HEK293 (cell line): ENCODE data around the gene OBP2A.

ENCODE experiments used
- CTCF ChIA-PET: fragments of 350-600 bp; formaldehyde crosslinking; extraction: SDS; loops from one replicate; lab custom pipeline; 2021; ENCODE audit warnings: antibody characterized with exemption; lab: Yijun Ruan, JAX
- POLR2A ChIA-PET: fragments of 300-600 bp; formaldehyde crosslinking; extraction: SDS; loops from one replicate; lab custom pipeline; 2020; ENCODE audit warnings: antibody characterized with exemption, inconsistent platforms; lab: Yijun Ruan, JAX
- H3K27ac ChIP-seq: fragments of 200-500 bp; sonication (Bioruptor generic); 2 replicates; pipeline ENCODE4 v1.5.1; 2014; ENCODE audit warnings: low read depth, low read length, control low read depth, inconsistent platforms; ENCODE audit errors: extremely low read depth
- H3K36me3 ChIP-seq, 2 experiments: fragments of 200-500 bp in 1 of 2; sonication (Bioruptor generic) in 1 of 2; 1 replicate in 1 of 2; 2 replicates in 1 of 2; pipeline ENCODE4 v1.5.1; 2014 to 2017; ENCODE audit warnings: inconsistent platforms in 2 of 2, low read length in 2 of 2; ENCODE audit not compliant: control insufficient read depth in 2 of 2, insufficient read depth in 1 of 2
- H3K4me1 ChIP-seq: fragments of 200-500 bp; sonication (Bioruptor generic); 2 replicates; pipeline ENCODE4 v1.5.1; 2014; ENCODE audit warnings: mild to moderate bottlenecking, low read length, inconsistent platforms; ENCODE audit not compliant: control insufficient read depth, insufficient read depth
- H3K4me3 ChIP-seq: 2 replicates; pipeline ENCODE4 v1.5.1; 2011; ENCODE audit warnings: low read depth, mild to moderate bottlenecking, control low read depth, low read length, moderate library complexity
- H3K9me3 ChIP-seq: fragments of 200-500 bp; sonication (Bioruptor generic); 2 replicates; pipeline ENCODE4 v1.5.1; 2014; ENCODE audit warnings: low read depth, low read length, inconsistent platforms; ENCODE audit not compliant: control insufficient read depth, insufficient read depth
- EGR2 ChIP-seq: fragments of 450-650 bp; formaldehyde crosslinking; IDR thresholded peaks from 2 replicates; pipeline ENCODE4 v1.5.1; 2016; ENCODE audit warnings: low read depth, missing biosample characterization, missing genetic modification characterization
- GLI4 ChIP-seq: fragments of 450-650 bp; formaldehyde crosslinking; IDR thresholded peaks from 2 replicates; pipeline ENCODE4 v1.5.1; 2016; ENCODE audit warnings: missing biosample characterization, missing genetic modification characterization
- PRDM1 ChIP-seq: fragments of 450-650 bp; formaldehyde crosslinking; IDR thresholded peaks from 2 replicates; pipeline ENCODE4; 2016; ENCODE audit warnings: missing biosample characterization, missing genetic modification characterization
- ZFHX2 ChIP-seq: fragments of 450-650 bp; formaldehyde crosslinking; conservative IDR thresholded peaks from 2 replicates; pipeline ENCODE4 v1.5.1; 2016; ENCODE audit warnings: missing biosample characterization, missing genetic modification characterization
- ZNF16 ChIP-seq: fragments of 450-650 bp; formaldehyde crosslinking; IDR thresholded peaks from 2 replicates; pipeline ENCODE4 v1.5.1; 2016; ENCODE audit warnings: low read depth, missing biosample characterization, missing genetic modification characterization
- ZNF214 ChIP-seq: fragments of 450-650 bp; formaldehyde crosslinking; IDR thresholded peaks from 2 replicates; pipeline ENCODE4 v1.5.1; 2017; ENCODE audit warnings: missing biosample characterization, mild to moderate bottlenecking, missing genetic modification characterization, borderline replicate concordance
- ZNF335 ChIP-seq: fragments of 450-650 bp; formaldehyde crosslinking; conservative IDR thresholded peaks from 2 replicates; pipeline ENCODE4 v1.5.1; 2016; ENCODE audit warnings: missing biosample characterization, missing genetic modification characterization
- ZNF354C ChIP-seq: fragments of 450-650 bp; formaldehyde crosslinking; IDR thresholded peaks from 2 replicates; pipeline ENCODE4 v1.5.1; 2016; ENCODE audit warnings: missing biosample characterization, missing genetic modification characterization, low read depth, borderline replicate concordance
- ZNF624 ChIP-seq: fragments of 450-650 bp; formaldehyde crosslinking; IDR thresholded peaks from 2 replicates; pipeline ENCODE4 v1.5.1; 2017; ENCODE audit warnings: missing biosample characterization, missing genetic modification characterization
- ZNF791 ChIP-seq: fragments of 450-650 bp; formaldehyde crosslinking; IDR thresholded peaks from 2 replicates; pipeline ENCODE4 v1.5.1; 2016; ENCODE audit warnings: missing biosample characterization, missing genetic modification characterization
- TF ChIP-seq, protein P1 (sequence below): fragments of 450-650 bp; formaldehyde crosslinking; IDR thresholded peaks from 2 replicates; pipeline ENCODE4 v1.5.1; 2017; ENCODE audit warnings: missing biosample characterization, missing genetic modification characterization
- TF ChIP-seq, protein P2 (sequence below): fragments of 450-650 bp; formaldehyde crosslinking; IDR thresholded peaks from 2 replicates; pipeline ENCODE4 v1.5.1; 2016; ENCODE audit warnings: missing biosample characterization, missing genetic modification characterization, borderline replicate concordance
- TF ChIP-seq, protein P3 (sequence below): fragments of 450-650 bp; formaldehyde crosslinking; IDR thresholded peaks from 2 replicates; pipeline ENCODE4 v1.5.1; 2016; ENCODE audit warnings: missing biosample characterization, missing genetic modification characterization

The OBP2A gene

DNA sequence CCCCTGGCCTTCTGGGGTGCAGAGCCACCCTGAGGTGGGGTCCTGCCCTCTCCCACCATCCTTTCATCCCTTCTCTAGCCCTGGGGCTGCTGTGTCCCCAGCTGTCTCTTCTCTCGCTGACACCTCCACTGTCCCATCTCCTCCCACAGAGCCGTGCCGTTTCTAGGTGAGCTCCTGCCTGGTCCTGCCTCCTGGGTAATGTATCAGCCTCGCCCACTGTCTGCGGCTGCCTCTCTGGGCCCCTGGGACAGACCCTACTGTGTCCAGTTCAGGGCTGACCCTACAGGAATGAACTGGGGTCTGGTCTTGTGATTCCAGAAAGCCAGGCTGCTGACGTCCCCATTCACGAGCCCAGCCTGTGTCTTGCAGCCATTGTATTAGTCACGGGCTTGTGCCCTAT is 19.7 kb downstream of the OBP2A start:
- H3K27ac ChIP-seq: no peak overlapping the region
- no peaks in the 10 kb centered on the region for H3K4me1 ChIP-seq
- H3K4me3 ChIP-seq: no peak overlapping the region
- TF ChIP-seq, protein P1, sequence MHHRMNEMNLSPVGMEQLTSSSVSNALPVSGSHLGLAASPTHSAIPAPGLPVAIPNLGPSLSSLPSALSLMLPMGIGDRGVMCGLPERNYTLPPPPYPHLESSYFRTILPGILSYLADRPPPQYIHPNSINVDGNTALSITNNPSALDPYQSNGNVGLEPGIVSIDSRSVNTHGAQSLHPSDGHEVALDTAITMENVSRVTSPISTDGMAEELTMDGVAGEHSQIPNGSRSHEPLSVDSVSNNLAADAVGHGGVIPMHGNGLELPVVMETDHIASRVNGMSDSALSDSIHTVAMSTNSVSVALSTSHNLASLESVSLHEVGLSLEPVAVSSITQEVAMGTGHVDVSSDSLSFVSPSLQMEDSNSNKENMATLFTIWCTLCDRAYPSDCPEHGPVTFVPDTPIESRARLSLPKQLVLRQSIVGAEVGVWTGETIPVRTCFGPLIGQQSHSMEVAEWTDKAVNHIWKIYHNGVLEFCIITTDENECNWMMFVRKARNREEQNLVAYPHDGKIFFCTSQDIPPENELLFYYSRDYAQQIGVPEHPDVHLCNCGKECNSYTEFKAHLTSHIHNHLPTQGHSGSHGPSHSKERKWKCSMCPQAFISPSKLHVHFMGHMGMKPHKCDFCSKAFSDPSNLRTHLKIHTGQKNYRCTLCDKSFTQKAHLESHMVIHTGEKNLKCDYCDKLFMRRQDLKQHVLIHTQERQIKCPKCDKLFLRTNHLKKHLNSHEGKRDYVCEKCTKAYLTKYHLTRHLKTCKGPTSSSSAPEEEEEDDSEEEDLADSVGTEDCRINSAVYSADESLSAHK (tag by site-specific recombination): no peak
- 0 out of 2 replicates have a peak, but pooled peaks have one; percentile 12 for TF ChIP-seq EGR2 (tag by site-specific recombination)
- TF ChIP-seq ZFHX2 (tag by site-specific recombination): 0 out of 2 replicates have a peak, but pooled peaks have one; percentile 20
- ChIA-PET CTCF (interaction anchor here (0.5 to 1.1 kb wide), 4 partner anchors 38 to 1864 kb away, joined by 3 to 4 read pairs (median 4); no protein-coding TSS in a partner anchor), POLR2A (no interaction called here)
- H3K9me3 ChIP-seq: no peaks in the 10 kb centered on the region
- H3K36me3 ChIP-seq: no peaks in the 10 kb centered on the region

DNA sequence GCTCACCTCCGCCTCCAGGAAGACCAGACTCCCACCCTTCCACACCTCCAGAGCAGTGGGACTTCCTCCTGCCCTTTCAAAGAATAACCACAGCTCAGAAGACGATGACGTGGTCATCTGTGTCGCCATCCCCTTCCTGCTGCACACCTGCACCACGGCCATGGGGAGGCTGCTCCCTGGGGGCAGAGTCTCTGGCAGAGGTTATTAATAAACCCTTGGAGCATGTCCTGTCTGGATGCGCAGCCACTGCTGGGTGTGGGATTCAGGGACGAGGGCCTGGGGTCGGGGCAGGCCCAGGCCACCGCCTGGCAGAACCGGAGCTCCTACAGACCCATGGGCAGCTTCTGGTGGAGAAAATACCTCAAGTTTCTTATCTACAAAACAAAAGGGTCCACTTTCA is 20.6 kb downstream of the OBP2A start:
- H3K36me3 ChIP-seq: no peaks in the 10 kb centered on the region
- CTCF ChIA-PET: interaction anchor here (0.7 to 1.2 kb wide), 2 partner anchors 62 to 318 kb away, joined by 3 read pairs; no protein-coding TSS in a partner anchor

DNA sequence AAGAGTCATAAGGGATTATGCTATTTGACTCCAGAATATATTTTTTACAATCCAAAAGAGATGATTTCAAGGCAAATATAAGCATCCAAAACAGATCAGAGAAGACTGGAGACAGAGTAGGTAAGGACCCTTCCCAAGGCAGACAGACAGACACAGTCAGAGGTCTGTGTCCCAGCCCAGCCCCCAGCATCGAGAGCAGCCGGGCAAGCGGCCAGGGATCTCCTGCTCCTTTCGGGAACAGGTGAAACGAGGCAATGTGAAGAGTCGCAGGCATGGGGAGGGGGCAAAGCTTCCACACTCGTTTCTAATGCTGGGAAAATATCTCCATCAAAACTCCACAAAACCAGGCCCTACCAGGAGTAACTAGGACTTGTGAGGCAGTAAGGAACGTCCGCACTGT is 21.4 kb downstream of the OBP2A start:
- POLR2A ChIA-PET: no interaction called here
- Histone ChIP-seq H3K27ac (no peak overlapping the region), H3K4me1 (no peaks in the 10 kb centered on the region), H3K9me3 (no peaks in the 10 kb centered on the region), H3K36me3 (no peaks in the 10 kb centered on the region), H3K4me3 (no peak overlapping the region)
- TF ChIP-seq PRDM1 (tag by site-specific recombination) (no peak), ZNF791 (tag by site-specific recombination) (no peak), ZNF624 (tag by site-specific recombination) (no peak), GLI4 (tag by site-specific recombination) (no peak), ZNF16 (tag by site-specific recombination) (no peak), ZNF214 (no peak)
- TF ChIP-seq, protein P2, sequence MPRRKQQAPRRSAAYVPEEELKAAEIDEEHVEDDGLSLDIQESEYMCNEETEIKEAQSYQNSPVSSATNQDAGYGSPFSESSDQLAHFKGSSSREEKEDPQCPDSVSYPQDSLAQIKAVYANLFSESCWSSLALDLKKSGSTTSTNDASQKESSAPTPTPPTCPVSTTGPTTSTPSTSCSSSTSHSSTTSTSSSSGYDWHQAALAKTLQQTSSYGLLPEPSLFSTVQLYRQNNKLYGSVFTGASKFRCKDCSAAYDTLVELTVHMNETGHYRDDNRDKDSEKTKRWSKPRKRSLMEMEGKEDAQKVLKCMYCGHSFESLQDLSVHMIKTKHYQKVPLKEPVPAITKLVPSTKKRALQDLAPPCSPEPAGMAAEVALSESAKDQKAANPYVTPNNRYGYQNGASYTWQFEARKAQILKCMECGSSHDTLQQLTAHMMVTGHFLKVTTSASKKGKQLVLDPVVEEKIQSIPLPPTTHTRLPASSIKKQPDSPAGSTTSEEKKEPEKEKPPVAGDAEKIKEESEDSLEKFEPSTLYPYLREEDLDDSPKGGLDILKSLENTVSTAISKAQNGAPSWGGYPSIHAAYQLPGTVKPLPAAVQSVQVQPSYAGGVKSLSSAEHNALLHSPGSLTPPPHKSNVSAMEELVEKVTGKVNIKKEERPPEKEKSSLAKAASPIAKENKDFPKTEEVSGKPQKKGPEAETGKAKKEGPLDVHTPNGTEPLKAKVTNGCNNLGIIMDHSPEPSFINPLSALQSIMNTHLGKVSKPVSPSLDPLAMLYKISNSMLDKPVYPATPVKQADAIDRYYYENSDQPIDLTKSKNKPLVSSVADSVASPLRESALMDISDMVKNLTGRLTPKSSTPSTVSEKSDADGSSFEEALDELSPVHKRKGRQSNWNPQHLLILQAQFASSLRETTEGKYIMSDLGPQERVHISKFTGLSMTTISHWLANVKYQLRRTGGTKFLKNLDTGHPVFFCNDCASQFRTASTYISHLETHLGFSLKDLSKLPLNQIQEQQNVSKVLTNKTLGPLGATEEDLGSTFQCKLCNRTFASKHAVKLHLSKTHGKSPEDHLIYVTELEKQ: no peak
- TF ChIP-seq, protein P3, sequence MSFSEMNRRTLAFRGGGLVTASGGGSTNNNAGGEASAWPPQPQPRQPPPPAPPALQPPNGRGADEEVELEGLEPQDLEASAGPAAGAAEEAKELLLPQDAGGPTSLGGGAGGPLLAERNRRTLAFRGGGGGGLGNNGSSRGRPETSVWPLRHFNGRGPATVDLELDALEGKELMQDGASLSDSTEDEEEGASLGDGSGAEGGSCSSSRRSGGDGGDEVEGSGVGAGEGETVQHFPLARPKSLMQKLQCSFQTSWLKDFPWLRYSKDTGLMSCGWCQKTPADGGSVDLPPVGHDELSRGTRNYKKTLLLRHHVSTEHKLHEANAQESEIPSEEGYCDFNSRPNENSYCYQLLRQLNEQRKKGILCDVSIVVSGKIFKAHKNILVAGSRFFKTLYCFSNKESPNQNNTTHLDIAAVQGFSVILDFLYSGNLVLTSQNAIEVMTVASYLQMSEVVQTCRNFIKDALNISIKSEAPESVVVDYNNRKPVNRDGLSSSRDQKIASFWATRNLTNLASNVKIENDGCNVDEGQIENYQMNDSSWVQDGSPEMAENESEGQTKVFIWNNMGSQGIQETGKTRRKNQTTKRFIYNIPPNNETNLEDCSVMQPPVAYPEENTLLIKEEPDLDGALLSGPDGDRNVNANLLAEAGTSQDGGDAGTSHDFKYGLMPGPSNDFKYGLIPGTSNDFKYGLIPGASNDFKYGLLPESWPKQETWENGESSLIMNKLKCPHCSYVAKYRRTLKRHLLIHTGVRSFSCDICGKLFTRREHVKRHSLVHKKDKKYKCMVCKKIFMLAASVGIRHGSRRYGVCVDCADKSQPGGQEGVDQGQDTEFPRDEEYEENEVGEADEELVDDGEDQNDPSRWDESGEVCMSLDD (tag by site-specific recombination): no peak
- CTCF ChIA-PET: interaction anchor here (0.7 to 1.2 kb wide), 3 partner anchors 34 to 317 kb away, joined by 3 to 6 read pairs (median 3); no protein-coding TSS in a partner anchor

More for the DNA sequence above, 20.6 kb downstream of the OBP2A start:
- H3K4me1 ChIP-seq: no peaks in the 10 kb centered on the region
- H3K27ac ChIP-seq: no peak overlapping the region
- POLR2A ChIA-PET: no interaction called here
- TF ChIP-seq EGR2 (tag by site-specific recombination): 0 out of 2 replicates have a peak, but pooled peaks have one; percentile 38
- no peak for TF ChIP-seq ZNF335 (tag by site-specific recombination)
- no peak for TF ChIP-seq ZNF354C (tag by site-specific recombination)
- peak; percentile 46 for TF ChIP-seq ZFHX2 (tag by site-specific recombination)
- H3K9me3 ChIP-seq: no peaks in the 10 kb centered on the region
- no peak overlapping the region for H3K4me3 ChIP-seq
